ENCODE results near the gene TIMP2. TPM values are rescaled to one million over a fixed set of nuclear protein-coding genes. Genes with fewer than 3 reads are reported as not detected.

TIMP2 gene
- total RNA-seq, 1 experiment from 2014 or later = 13.9 TPM

DNA sequence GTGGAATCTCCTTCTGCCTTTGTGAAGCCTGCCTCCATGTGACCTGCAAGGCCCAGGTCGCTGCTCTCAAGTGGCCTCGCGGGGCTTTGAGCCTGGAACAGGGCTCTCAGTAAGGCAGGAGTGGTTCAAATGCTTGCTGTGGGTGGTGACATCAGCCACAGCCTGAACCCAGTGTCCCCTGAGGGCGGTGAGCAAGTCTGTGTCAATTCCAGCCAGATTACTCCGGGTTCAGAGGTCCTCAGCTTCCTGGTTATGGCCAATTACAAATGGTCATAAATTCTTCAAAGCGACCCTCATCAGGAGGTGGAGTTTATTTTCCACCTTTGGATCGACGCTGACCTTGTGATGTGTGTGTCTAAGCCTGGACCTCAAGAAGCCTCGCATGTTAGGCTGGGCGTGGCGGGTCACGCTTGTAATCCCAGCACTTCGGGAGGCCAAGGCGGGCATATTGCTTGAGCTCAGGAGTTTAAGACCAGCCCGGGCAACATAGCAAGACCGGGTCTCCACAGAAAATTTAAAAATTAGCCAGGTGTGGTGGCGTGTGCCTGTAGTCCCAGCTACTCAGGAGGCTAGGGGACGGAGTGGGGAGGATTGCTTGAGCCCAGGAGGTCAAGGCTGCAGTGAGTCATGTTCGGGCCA lies 37.3 kb upstream of the TIMP2 start:
- Histone ChIP-seq H3K36me3 (replicated peaks; ENCODE audit: control insufficient read depth, insufficient read depth, low read length) (no peaks in the 10 kb centered on the region), H3K27me3 (ENCODE audit: control insufficient read depth, insufficient read depth, low read length) (no peaks in the 10 kb centered on the region), H3K4me3 (ENCODE audit: insufficient read depth, low read depth, low read length) (no peak overlapping the region)
- DNase-seq = no peak

DNA sequence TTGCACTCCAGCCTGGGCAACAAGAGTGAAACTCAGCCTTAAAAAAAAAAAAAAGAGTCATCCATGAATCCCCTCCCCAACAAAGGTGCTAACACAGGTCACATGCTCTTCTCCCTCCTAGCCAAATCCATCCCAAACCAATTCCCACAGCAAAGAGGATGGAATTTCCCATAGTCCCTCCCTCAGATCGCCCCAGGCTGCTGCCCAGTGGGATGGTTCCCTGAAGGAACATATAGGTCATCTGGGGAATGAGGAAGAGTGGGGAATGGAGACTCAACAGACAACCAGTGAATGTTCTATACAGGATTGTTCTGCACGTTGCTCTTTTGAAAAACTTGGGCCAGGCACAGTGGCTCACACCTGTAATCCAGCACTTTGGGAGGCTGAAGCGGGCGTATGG lies 36.4 kb upstream of the TIMP2 start:
- H3K27me3 ChIP-seq (ENCODE audit: control insufficient read depth, insufficient read depth, low read length) = no peaks in the 10 kb centered on the region
- H3K4me3 ChIP-seq (ENCODE audit: insufficient read depth, low read depth, low read length) = no peak overlapping the region
- DNase-seq = no peak
- no peaks in the 10 kb centered on the region for H3K36me3 ChIP-seq (replicated peaks; ENCODE audit: control insufficient read depth, insufficient read depth, low read length)

DNA sequence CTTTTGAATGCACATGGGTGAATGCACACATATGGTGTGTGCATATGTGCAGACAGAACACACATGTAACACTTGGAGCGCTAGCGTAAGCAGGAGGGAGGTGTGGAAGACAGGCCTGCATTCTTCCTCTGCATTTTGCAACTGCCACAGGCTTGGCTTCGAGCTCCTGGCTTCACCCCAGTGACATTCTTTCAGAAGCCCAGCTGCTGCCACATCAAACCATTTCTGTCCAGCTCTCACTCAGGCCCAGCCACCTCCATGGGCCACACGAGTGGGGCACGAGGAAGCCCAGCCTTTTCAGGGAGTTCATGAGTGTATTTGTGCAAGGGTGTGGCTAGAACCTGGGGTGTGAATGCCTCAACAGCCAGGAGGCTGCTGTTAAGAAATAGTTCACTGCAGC lies 35.7 kb upstream of the TIMP2 start:
- Histone ChIP-seq H3K36me3 (replicated peaks; ENCODE audit: control insufficient read depth, insufficient read depth, low read length) (no peaks in the 10 kb centered on the region), H3K4me3 (ENCODE audit: insufficient read depth, low read depth, low read length) (no peak overlapping the region), H3K27me3 (ENCODE audit: control insufficient read depth, insufficient read depth, low read length) (no peaks in the 10 kb centered on the region)
- DNase-seq = no peak

DNA sequence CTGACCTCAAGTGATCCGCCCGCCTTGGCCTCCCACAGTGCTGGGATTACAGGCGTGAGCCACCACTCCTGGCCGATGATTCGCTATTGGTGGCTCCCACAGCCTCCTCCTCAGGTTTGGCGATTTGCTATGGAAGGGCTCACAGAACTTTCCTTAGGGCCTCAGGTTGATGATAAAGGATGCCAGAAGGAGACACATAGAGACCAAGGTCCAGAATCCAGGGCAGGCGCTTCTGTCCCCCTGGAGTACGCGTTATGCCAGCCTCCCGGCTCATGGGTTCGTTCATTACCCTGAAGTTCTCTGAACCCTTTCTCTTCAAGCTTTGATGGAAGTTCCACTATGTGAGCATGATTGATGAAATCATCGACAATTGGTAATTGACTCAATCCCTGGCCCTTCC lies 34.6 kb upstream of the TIMP2 start:
- H3K36me3 ChIP-seq (replicated peaks; ENCODE audit: control insufficient read depth, insufficient read depth, low read length) = no peaks in the 10 kb centered on the region
- DNase-seq = no peak
- no peaks in the 10 kb centered on the region for H3K27me3 ChIP-seq (ENCODE audit: control insufficient read depth, insufficient read depth, low read length)
- H3K4me3 ChIP-seq (ENCODE audit: insufficient read depth, low read depth, low read length) = no peak overlapping the region

DNA sequence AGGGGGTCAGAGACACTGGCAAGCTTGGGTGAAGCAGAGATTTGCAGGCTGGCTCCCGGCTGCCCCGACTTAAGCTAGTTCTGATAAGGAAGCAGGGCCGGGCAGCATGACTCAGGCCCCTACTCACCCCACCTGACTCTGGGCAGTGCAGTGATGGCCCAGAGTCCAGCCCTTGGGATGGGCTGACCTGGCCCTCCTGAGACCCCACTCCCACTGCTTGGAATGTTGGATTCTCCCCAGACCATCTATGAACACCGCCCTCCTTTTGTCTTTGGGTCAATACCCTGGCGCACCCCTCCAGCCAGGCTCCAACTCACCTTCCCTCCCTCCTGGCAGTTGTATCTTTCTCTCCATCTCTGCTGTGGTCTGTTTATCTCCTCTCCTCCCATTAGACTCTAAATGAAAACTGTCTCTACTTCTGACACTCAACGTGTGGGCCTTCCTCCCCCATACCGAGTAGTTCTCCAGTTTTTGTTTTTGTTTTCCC lies 33.5 kb upstream of the TIMP2 start:
- Histone ChIP-seq H3K27me3 (ENCODE audit: control insufficient read depth, insufficient read depth, low read length) (no peaks in the 10 kb centered on the region), H3K36me3 (replicated peaks; ENCODE audit: control insufficient read depth, insufficient read depth, low read length) (no peaks in the 10 kb centered on the region), H3K4me3 (ENCODE audit: insufficient read depth, low read depth, low read length) (no peak overlapping the region)
- no peak for DNase-seq

DNA sequence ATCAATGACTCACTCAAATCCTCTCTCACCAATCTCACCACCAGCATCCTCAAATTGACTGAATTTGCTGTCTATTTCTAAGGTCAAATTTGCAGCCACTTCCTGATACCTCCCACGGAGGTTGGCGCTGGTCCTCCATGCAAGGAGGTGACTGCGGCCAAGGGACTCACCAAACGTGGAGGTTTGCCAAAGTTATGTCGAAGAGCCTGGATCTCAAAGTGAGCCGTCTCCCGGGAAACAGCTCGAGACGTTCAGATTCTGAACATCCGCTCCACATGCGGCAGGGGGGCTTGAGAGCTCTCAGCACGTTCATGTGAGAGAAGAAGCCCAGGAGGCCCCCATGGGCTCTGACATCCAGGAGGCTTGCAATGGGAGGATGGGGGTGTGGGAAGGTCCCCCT lies 31.9 kb upstream of the TIMP2 start:
- DNase-seq = no peak
- Histone ChIP-seq H3K36me3 (replicated peaks; ENCODE audit: control insufficient read depth, insufficient read depth, low read length) (no peaks in the 10 kb centered on the region), H3K4me3 (ENCODE audit: insufficient read depth, low read depth, low read length) (no peak overlapping the region), H3K27me3 (ENCODE audit: control insufficient read depth, insufficient read depth, low read length) (no peaks in the 10 kb centered on the region)

DNA sequence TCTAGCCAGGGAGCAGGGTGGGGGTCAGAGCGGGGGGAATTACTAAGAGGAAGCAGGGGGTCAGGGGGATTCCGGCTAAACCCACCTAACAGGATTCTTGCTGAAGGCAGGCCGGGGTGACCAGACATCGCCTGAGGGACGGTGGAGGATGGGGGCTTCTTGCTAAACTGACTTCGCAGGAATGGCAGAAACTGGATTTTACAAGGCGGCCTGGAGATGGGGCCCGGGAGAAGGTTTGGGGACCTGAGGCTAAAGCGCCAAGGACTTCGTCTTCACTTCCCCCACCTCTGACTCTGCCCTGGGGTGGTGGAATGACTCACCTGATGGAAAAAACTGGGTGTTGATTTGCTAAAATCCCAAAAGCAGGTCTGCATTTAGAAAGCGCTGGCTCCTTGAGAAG lies 31.1 kb upstream of the TIMP2 start:
- peak; percentile 25 for DNase-seq
- H3K36me3 ChIP-seq (replicated peaks; ENCODE audit: control insufficient read depth, insufficient read depth, low read length) = no peaks in the 10 kb centered on the region
- H3K27me3 ChIP-seq (ENCODE audit: control insufficient read depth, insufficient read depth, low read length) = no peaks in the 10 kb centered on the region
- no peak overlapping the region for H3K4me3 ChIP-seq (ENCODE audit: insufficient read depth, low read depth, low read length)

DNA sequence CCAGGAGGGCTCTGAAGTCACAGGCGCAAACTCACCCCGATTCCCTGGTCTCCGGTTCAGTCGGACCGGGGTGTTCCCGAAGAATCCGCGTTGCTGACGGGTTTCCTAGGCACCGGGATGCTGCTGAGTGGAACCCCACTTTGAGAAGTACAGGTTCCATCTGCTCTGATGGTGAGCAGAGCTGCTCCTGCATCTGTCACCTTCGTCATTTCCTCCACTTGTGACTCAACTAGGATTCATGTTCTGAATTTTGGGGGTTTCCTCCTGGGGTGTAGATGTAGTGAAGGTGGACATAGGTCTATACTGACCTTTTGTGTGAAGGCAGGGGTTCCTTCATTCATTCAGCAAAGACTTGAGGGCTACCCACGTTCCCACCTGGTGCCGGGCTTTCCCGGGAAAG lies 29.5 kb upstream of the TIMP2 start:
- Histone ChIP-seq H3K4me3 (ENCODE audit: insufficient read depth, low read depth, low read length) (no peak overlapping the region), H3K36me3 (replicated peaks; ENCODE audit: control insufficient read depth, insufficient read depth, low read length) (no peaks in the 10 kb centered on the region), H3K27me3 (ENCODE audit: control insufficient read depth, insufficient read depth, low read length) (no peaks in the 10 kb centered on the region)
- peak; percentile 22 for DNase-seq

DNA sequence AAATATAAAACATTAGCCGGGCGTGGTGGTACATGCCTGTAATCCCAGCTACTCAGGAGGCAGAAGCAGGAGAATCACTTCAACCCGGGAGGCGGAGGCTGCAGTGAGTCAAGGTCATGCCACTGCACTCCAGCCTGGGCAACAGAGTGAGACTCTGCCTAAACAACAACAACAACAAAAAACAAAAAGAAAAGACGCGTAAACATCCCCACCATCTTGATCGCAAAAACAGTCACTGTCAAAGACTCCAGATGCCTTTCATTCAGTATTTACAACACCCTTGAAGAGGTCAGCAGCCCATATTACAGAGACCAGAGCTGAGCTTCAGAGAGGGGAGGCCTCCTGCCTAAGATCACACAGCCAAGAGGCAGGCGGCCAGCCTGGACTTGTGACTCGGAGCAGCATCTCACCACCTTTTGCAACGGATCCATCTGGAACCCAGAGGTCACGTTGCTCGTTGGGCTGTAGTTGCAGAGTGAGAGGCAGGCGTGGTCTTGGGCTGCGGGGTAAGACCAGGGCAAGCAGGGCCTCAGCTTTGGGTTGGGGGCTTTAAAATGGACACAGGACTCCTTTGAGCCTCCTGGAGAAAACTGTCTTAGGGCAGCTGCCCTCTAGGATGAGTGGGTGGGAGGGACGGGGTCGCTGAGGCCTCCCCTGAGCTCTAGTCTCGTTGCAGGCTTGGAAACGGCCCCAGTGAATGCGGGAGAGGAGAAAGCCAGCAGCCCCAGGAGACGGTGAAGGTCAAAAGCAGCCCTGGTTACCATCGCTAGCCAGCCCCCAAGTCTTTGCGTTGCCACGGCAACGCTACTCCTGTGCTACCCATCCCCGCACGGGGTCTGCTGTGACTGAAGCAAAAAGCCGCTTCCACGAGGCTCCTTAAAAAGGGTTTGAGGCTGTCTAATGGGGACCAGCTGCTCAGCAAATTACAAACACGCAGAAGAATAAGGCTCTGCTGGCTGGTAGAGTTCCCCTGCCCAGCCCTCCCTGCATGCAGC lies 28.5 kb upstream of the TIMP2 start:
- H3K27me3 ChIP-seq (ENCODE audit: control insufficient read depth, insufficient read depth, low read length) = no peaks in the 10 kb centered on the region
- H3K4me3 ChIP-seq (ENCODE audit: insufficient read depth, low read depth, low read length) = no peak overlapping the region
- H3K36me3 ChIP-seq (replicated peaks; ENCODE audit: control insufficient read depth, insufficient read depth, low read length) = no peaks in the 10 kb centered on the region
- peak; percentile 80 for DNase-seq

DNA sequence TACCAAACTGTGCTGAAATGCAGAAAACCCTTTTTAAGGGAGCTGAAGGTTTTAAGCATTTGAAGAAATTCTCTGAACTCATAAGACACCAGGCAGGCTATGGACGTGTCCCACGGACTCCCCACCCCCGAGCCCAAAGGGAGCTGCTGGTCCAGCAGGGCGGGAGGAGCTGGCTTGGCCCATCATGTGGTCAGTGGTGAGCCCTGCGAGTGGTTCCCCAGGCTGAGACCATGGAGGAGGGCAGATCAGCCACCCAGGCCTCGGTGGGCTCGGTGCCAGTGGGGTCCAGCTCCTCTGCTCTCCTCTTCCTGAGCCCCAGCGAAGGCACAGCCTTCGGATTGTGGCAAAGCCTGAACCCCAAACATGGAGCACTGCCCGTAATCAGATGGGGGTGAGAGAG lies 27.5 kb upstream of the TIMP2 start:
- H3K27me3 ChIP-seq (ENCODE audit: control insufficient read depth, insufficient read depth, low read length) = no peaks in the 10 kb centered on the region
- DNase-seq = peak; percentile 35
- no peaks in the 10 kb centered on the region for H3K36me3 ChIP-seq (replicated peaks; ENCODE audit: control insufficient read depth, insufficient read depth, low read length)
- no peak overlapping the region for H3K4me3 ChIP-seq (ENCODE audit: insufficient read depth, low read depth, low read length)

DNA sequence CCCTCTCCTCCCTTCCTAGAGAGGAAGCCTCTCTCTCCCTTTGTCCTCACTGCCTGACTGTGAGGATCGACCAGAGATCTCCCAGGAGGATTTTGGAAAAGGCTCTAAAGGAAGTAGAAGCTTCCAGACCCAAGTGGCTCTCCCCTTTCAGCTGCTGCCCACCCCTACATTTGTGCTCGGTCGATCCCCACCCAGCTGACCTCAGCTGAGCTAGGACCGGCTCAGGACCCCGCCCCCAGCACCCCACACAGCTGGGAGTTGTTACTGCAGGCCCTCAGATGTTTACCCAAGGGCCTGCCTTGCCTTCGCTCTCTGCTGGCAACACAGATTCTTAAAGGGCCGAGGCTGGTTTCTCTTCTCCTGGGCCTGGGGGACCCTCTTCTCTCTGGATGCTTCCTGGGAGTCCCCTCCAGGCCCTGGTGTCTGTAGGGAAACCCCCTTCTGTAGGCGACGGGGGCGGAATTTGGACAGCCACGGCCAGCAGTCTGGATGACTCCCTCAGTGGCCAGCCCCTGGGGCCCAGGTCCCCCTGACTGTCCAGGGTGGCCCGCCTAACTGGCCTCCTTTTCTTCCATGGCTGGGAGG lies 26.9 kb upstream of the TIMP2 start:
- H3K4me3 ChIP-seq (ENCODE audit: insufficient read depth, low read depth, low read length) = no peak overlapping the region
- DNase-seq = peak; percentile 57
- no peaks in the 10 kb centered on the region for H3K27me3 ChIP-seq (ENCODE audit: control insufficient read depth, insufficient read depth, low read length)
- no peaks in the 10 kb centered on the region for H3K36me3 ChIP-seq (replicated peaks; ENCODE audit: control insufficient read depth, insufficient read depth, low read length)

DNA sequence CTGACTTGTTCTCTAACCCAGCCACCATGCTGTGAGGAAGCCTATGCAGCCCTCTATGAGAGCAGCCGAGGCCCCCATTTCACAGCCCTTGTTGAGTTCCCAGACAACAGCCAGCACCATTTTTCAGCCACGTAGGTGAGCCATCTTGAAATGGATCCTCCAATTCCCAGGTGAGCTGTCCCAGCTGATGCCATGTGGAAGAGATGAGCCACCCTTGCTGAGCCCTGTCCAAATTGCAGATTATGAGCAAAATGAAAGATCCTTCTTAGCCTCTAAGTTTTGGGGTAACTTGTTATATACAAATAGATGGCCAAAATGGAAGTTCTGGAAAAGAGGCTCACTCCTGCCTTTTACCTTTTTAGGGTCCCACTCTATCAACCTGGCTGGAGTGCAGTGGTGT lies 25.7 kb upstream of the TIMP2 start:
- Histone ChIP-seq H3K27me3 (ENCODE audit: control insufficient read depth, insufficient read depth, low read length) (no peaks in the 10 kb centered on the region), H3K4me3 (ENCODE audit: insufficient read depth, low read depth, low read length) (no peak overlapping the region), H3K36me3 (replicated peaks; ENCODE audit: control insufficient read depth, insufficient read depth, low read length) (no peaks in the 10 kb centered on the region)
- no peak for DNase-seq

DNA sequence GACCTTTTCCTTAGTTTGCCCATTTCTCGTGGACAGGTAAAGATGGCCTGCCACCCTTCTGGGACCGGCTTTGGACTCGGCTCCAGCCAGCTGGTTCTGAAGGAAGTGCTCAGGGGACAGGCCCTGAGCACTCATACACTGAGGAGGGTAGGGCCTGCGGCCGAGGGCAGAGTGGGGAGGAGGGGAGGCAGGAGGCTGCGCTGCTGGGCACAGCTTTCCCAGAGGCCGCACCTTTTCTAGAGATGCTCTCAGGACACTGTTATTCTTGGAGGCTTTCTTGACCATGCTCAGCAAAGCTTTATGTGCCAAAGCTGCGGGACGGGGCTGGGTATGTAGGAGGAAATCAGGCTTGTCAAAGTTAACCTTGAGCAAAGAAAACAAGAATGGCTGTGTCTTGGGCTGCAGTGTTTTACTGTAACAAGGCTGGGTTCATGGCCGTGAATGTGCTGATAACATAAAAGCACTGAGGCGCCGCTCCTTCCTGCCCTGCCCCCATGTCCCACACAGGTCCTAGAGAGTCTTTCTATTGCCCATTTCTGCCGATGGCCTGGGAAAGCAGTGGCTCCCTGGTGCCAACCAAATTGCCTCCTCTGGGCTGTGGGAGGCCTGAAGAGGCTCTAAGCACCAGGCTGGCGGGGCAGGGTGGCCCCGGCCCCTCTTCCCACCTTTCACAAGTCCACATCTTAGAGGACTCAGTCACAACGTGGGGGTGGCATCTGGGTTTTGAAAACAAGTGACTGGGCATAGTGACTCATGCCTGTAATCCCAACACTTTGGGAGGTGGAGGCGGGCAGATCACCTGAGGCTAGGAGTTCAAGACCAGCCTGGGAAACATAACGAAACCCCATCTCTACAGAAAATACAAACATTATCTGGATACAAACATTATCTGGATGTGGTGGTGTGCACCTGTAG lies 22.3 kb upstream of the TIMP2 start:
- H3K27me3 ChIP-seq (ENCODE audit: control insufficient read depth, insufficient read depth, low read length) = no peaks in the 10 kb centered on the region
- H3K36me3 ChIP-seq (replicated peaks; ENCODE audit: control insufficient read depth, insufficient read depth, low read length) = no peaks in the 10 kb centered on the region
- DNase-seq = no peak
- no peak overlapping the region for H3K4me3 ChIP-seq (ENCODE audit: insufficient read depth, low read depth, low read length)

DNA sequence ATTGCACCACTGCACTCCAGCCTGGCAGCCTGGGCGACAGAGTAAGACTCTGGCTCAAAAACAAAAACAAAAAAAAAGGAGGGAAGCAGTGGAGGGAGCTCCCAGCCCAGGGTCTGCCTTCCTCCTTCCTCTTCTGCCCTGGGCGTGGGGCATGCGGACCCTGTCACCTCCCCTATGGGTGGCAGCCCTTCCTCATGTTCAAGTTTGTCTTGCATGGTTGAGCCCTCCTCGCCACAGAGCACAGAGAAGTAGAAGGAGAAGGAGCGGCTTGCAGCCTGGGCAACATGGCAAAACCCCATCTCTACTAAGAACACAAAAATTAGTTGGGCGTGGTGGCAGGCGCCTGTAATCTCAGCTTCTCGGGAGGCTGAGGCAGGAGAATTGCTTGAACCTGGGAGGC lies 21.4 kb upstream of the TIMP2 start:
- DNase-seq = no peak
- H3K36me3 ChIP-seq (replicated peaks; ENCODE audit: control insufficient read depth, insufficient read depth, low read length) = no peaks in the 10 kb centered on the region
- no peaks in the 10 kb centered on the region for H3K27me3 ChIP-seq (ENCODE audit: control insufficient read depth, insufficient read depth, low read length)
- H3K4me3 ChIP-seq (ENCODE audit: insufficient read depth, low read depth, low read length) = no peak overlapping the region
